ENCODE data around the gene EML2.

GRCh38 chr19:45587873-45588272 is 51.3 kb downstream of the EML2 start:
- TF ChIP-seq RCOR1 (conservative IDR thresholded peaks at IDR 0.05; ENCODE audit: low read depth, low read length) (no peak), CHD1 (IDR thresholded peaks at IDR 0.05; ENCODE audit: low read depth, low read length) (no peak), CTCF (IDR thresholded peaks at IDR 0.05 in 2 of 3, conservative IDR thresholded peaks at IDR 0.05 in 1 of 3; ENCODE audit: control insufficient read depth in 2 of 3, extremely low read depth in 1 of 3, insufficient read depth in 1 of 3, low read depth in 3 of 3, low read length in 3 of 3) (no peak), TBL1XR1 (IDR thresholded peaks at IDR 0.05; ENCODE audit: low read depth, low read length) (no peak), EGR1 (IDR thresholded peaks at IDR 0.05; ENCODE audit: borderline replicate concordance in 1 of 2, low read depth in 2 of 2, low read length in 2 of 2) (no peak), MAX (IDR thresholded peaks at IDR 0.05; ENCODE audit: low read depth, low read length) (no peak), MYC (IDR thresholded peaks at IDR 0.05; ENCODE audit: insufficient read depth, insufficient read length, insufficient replicate concordance, low read length, severe bottlenecking) (no peak), ZBTB11 (CRISPR knock-in tag; IDR thresholded peaks at IDR 0.05) (no peak), CBX3 (IDR thresholded peaks at IDR 0.05; ENCODE audit: borderline replicate concordance, low read depth) (no peak)

Measured in GM12878 (cell line).